SK-N-MC (cell line): ENCODE results near the gene STARD13.

ENCODE experiments used
- EZH2 ChIP-seq: fragments of 200-600 bp; sonication (generic); IDR thresholded peaks from one replicate; pipeline ENCODE4 v1.6.1; 2017; ENCODE audit warnings: antibody characterized with exemption
- FOXP2 ChIP-seq: optimal IDR thresholded peaks from 2 replicates; pipeline ENCODE3; 2011; ENCODE audit warnings: mild to moderate bottlenecking, moderate library complexity; ENCODE audit not compliant: insufficient read depth; ENCODE audit errors: extremely low read length, control extremely low read depth
- POLR2AphosphoS5 ChIP-seq: IDR thresholded peaks from 2 replicates; pipeline ENCODE4 v1.6.1; 2012; ENCODE audit warnings: mild to moderate bottlenecking, low read depth, low read length, borderline replicate concordance

DNA sequence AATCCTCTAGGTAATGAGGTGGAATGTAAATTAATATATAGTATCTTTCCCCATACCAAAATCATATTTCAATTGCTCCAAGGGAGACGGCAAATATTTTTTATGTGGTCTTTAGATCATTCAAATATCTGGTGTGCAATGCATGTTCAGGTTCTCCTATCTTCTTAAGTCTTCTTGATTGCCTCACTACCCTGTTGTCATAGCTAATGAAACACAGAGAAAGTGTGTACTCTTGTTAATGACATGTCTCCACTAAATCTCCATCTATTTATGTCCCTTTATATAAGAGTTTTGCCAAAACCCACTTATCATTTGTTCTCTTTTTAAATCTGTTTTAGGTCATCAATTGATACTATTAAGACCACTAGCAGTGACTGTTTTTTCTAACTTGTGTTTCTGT, 6.6 kb downstream of the STARD13 start:
- TF ChIP-seq POLR2AphosphoS5 = no peak
- no peak for TF ChIP-seq EZH2
- no peak for TF ChIP-seq FOXP2
